SW 1271 (cell line): ENCODE measurements around the gene RIN3.
A peak's percentile ranks its signal among the peaks of the same experiment; 100 is the strongest.

Source experiments
- DNase-seq, 2 experiments: peaks; one replicate each; lab custom pipeline; 2025; lab: John Stamatoyannopoulos, UW

The RIN3 gene

GRCh38 chr14:92513204-92513965 lies at the start of gene RIN3:
TSS of gene RIN3 (plus strand) at chr14:92513781. CDS start at chr14:92513933, 152 bp downstream.
- DNase-seq = peak in 1 of 2 experiments; percentile 36

GRCh38 chr14:92464156-92464555 lies 49.4 kb upstream of the RIN3 start:
- no peak for DNase-seq

- no peak for DNase-seq
Observed at GRCh38 chr14:92464716-92465115, 48.9 kb upstream of the RIN3 start.

- no peak for DNase-seq
Observed at GRCh38 chr14:92465353-92466055, 48.1 kb upstream of the RIN3 start.

GRCh38 chr14:92466059-92466458 lies 47.5 kb upstream of the RIN3 start:
- DNase-seq = no peak

GRCh38 chr14:92469515-92469914 lies 44.1 kb upstream of the RIN3 start:
- no peak for DNase-seq

- no peak for DNase-seq
Observed at GRCh38 chr14:92470215-92470614, 43.4 kb upstream of the RIN3 start.

- DNase-seq = no peak
Observed at GRCh38 chr14:92470811-92471210, 42.8 kb upstream of the RIN3 start.

- DNase-seq = peak; percentile 4 to 77
Observed at GRCh38 chr14:92471919-92472318, 41.7 kb upstream of the RIN3 start.

- DNase-seq = no peak
Observed at GRCh38 chr14:92472860-92473259, 40.7 kb upstream of the RIN3 start.

GRCh38 chr14:92473261-92473968 lies 40.2 kb upstream of the RIN3 start:
- no peak for DNase-seq

- no peak for DNase-seq
Observed at GRCh38 chr14:92473969-92474535, 39.5 kb upstream of the RIN3 start.

- DNase-seq = no peak
Observed at GRCh38 chr14:92475037-92475436, 38.5 kb upstream of the RIN3 start.

GRCh38 chr14:92475451-92476187 lies 38.0 kb upstream of the RIN3 start:
- no peak for DNase-seq

- no peak for DNase-seq
Observed at GRCh38 chr14:92480856-92481255, 32.7 kb upstream of the RIN3 start.

GRCh38 chr14:92481386-92481785 lies 32.2 kb upstream of the RIN3 start:
- DNase-seq = no peak

- DNase-seq = no peak
Observed at GRCh38 chr14:92481811-92482555, 31.6 kb upstream of the RIN3 start.

GRCh38 chr14:92482621-92483319 lies 30.8 kb upstream of the RIN3 start:
- no peak for DNase-seq

- no peak for DNase-seq
Observed at GRCh38 chr14:92484132-92484823, 29.3 kb upstream of the RIN3 start.

GRCh38 chr14:92486881-92487280 lies 26.7 kb upstream of the RIN3 start:
- no peak for DNase-seq
